Measurements from ENCODE around the gene MED22.
"Not testable (repeated sequence)": the region's sequence is repeated elsewhere in the genome, so short reads cannot be mapped to it uniquely, and the experiment has no call there.

The MED22 gene

DNA sequence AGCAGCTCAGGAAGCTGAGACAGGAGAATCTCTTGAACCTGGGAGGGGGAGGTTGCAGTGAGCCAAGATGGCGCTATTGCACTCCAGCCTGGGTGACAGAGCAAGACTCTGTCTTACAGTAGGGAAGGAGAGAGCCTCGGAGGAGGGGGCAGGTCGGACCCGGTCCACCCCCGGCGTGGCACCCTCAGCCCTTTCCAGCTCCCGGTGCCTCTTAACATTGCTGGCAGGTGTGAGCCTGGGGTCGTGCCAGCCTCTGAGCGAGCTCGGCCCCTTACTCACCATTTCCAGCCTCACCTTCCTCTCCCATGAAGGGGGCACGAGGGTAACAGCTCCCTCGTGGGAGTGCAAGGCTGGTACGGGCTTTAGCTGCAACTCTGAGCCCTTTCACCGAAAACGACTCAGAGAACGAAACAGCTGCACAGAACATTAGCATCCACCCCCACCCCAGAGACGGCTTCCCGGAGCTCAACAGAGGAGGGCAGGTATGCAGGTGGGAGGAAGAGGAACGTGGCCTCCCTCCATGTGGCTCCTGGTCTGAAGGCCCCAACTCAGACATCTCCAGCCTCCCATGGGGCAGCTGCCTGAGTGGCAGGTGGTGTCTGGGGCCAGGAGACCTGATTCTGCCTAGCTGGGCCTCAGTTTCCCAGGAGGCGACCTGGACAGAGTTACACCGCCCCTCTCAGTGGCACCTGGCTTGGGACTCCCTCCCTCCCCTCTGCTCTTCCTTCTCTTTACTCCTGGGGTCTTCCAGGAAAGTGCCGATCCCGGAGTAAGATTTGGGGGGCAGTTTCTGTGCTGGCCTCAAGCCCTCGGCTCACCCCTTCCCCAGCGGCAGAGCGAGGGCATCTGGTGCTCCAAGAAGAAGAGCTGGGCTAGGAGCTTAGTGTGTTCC is 44.4 kb downstream of the MED22 start:
- no peak overlapping the region for H3K4me3 ChIP-seq (ENCODE audit: low read depth in 1 of 5, low read length in 5 of 5)
- H3K36me3 ChIP-seq (ENCODE audit: control insufficient read depth in 5 of 5, insufficient read depth in 5 of 5, low read length in 5 of 5): no peaks in the 10 kb centered on the region
- no peaks in the 10 kb centered on the region for H3K4me1 ChIP-seq (ENCODE audit: control insufficient read depth in 5 of 5, insufficient read depth in 5 of 5, low read length in 5 of 5)
- H3K27me3 ChIP-seq (ENCODE audit: control insufficient read depth in 5 of 5, insufficient read depth in 4 of 5, low read length in 5 of 5): peaks cover 0 to 28% (median 19%) of the 10 kb centered on the region in 5 donors
- H3K9ac ChIP-seq (ENCODE audit: low read length in 5 of 5): no peak overlapping the region
- H3K27ac ChIP-seq (ENCODE audit: low read depth, low read length): no peak overlapping the region
- no peaks in the 10 kb centered on the region for H3K9me3 ChIP-seq (ENCODE audit: control insufficient read depth in 5 of 5, low read length in 5 of 5)

DNA sequence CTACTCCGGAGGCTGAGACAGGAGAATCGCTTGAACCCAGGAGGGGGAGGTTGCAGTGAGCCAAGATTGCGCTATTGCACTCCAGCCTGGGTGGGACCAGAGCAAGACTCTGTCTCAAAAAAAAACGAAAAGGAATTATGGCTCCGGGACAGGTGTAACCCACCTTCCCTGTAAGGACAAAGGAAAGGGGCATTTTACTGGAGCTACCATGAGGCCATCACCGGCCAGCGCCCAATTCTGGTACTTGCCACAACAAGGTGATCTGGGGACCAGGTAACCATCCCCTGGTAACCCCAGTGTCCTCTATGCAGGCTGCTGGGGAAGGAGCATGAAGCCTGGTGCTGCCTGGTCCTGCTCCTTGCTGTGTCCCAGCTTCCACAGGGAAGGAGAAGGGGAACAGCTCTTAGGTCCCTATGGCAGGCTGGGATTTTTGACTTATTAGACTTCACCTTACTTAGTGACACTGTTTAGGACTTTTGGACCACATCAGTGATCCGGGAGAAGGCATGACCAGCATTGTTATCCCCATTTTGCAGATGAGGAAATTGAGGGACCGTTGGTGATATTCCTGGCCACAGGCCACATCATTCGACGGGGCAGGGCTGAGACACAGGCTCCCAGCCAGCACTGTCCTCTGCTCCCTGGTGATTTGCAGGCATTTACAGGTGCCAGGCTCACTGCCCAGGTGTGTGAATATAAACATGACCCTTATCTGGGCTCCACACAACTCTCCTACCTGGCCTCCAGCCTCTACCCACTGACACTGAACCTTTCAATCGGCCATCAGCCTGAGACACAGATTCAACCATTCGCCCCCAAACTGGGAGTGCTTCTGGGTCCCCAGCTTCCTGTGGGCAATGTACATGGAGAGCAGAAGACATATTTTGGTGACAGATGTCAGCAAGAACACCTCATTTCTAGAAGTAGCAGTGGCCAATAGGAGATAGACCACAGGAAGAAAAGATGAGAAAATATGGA is 46.4 kb downstream of the MED22 start:
- Histone ChIP-seq H3K27me3 (ENCODE audit: control insufficient read depth in 5 of 5, insufficient read depth in 4 of 5, low read length in 5 of 5) (peaks cover 0 to 28% (median 13%) of the 10 kb centered on the region in 5 donors), H3K36me3 (ENCODE audit: control insufficient read depth in 5 of 5, insufficient read depth in 5 of 5, low read length in 5 of 5) (no peaks in the 10 kb centered on the region), H3K4me1 (ENCODE audit: control insufficient read depth in 5 of 5, insufficient read depth in 5 of 5, low read length in 5 of 5) (no peaks in the 10 kb centered on the region), H3K4me3 (ENCODE audit: low read depth in 1 of 5, low read length in 5 of 5) (no peak overlapping the region), H3K27ac (ENCODE audit: low read depth, low read length) (no peak overlapping the region), H3K9me3 (ENCODE audit: control insufficient read depth in 5 of 5, low read length in 5 of 5) (no peaks in the 10 kb centered on the region), H3K9ac (ENCODE audit: low read length in 5 of 5) (no peak overlapping the region)

DNA sequence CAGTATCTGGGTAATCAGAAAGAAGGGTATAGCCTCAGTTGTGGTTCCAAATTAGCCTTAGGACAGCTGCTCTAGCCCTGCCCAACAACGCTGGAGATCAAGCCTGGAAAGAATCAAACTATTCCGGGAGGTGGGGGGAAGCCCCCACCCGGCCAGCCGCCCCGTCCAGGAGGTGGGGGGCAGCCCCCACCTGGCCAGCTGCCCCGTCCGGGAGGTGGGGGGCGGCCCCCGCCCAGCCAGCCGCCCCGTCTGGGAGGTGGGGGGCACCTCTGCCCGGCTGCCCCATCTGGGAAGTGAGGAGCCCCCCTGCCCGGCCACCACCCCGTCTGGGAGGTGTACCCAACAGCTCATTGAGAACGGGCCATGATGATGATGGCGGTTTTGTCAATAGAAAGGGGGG is 47.9 kb downstream of the MED22 start:
- not testable (repeated sequence) for H3K27ac ChIP-seq (ENCODE audit: low read depth, low read length); H3K9me3 ChIP-seq (ENCODE audit: control insufficient read depth in 5 of 5, low read length in 5 of 5); H3K4me3 ChIP-seq (ENCODE audit: low read depth in 1 of 5, low read length in 5 of 5); H3K36me3 ChIP-seq (ENCODE audit: control insufficient read depth in 5 of 5, insufficient read depth in 5 of 5, low read length in 5 of 5); H3K9ac ChIP-seq (ENCODE audit: low read length in 5 of 5); H3K4me1 ChIP-seq (ENCODE audit: control insufficient read depth in 5 of 5, insufficient read depth in 5 of 5, low read length in 5 of 5)
- H3K27me3 ChIP-seq (ENCODE audit: control insufficient read depth in 5 of 5, insufficient read depth in 4 of 5, low read length in 5 of 5): peaks cover 0 to 24% (median 12%) of the 10 kb centered on the region in 5 donors

DNA sequence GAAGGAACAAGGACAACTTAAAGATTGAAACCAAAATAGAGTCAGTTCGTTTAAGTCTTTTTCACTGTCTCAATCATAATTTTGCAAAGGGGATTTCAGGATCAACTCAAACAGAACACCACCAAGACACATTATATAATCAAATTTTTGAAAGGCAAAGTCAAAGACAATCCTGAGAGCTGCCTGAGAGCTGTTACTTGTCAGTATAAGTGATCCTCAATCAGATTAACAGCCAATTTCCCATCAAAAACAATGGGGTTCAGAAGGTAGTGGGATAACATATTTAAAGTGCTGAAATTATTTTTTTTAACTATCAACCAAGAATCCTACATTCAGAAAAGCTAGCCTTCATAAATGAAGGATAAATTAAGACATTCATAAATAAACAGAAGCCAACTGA is 53.7 kb downstream of the MED22 start:
- Histone ChIP-seq H3K9ac (ENCODE audit: low read length in 5 of 5) (no peak overlapping the region), H3K27ac (ENCODE audit: low read depth, low read length) (no peak overlapping the region), H3K9me3 (ENCODE audit: control insufficient read depth in 5 of 5, low read length in 5 of 5) (peaks cover 3 to 7% (median 5%) of the 10 kb centered on the region in 5 donors), H3K4me3 (ENCODE audit: low read depth in 1 of 5, low read length in 5 of 5) (no peak overlapping the region), H3K36me3 (ENCODE audit: control insufficient read depth in 5 of 5, insufficient read depth in 5 of 5, low read length in 5 of 5) (no peaks in the 10 kb centered on the region), H3K4me1 (ENCODE audit: control insufficient read depth in 5 of 5, insufficient read depth in 5 of 5, low read length in 5 of 5) (no peaks in the 10 kb centered on the region), H3K27me3 (ENCODE audit: control insufficient read depth in 5 of 5, insufficient read depth in 4 of 5, low read length in 5 of 5) (no peaks in the 10 kb centered on the region)

DNA sequence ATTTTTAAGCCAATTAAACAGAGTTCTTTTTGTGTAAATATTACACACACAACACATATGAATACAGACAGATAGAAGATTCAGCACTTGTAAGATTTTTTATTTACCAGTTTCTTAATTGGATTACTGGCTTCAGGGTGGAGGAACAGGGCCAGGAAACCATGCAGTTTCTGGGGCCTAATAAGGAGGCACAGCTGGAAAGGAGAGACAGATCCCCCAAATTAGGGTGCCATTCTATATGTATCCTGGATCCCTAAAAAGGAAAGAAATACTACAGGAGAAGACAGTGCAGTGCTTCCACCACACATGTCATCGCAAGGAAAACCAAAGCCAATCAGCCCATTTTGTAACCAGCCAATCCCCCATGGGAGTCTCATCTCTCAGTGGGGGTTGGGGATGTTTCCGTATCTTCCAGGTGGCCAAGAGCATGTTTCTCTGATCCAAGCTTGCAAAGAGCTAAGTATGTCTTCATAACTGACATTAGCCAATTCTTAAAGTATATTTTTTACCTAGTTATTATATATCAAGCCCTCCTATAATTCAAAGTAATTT is 57.1 kb downstream of the MED22 start:
- H3K36me3 ChIP-seq (ENCODE audit: control insufficient read depth in 5 of 5, insufficient read depth in 5 of 5, low read length in 5 of 5): no peaks in the 10 kb centered on the region
- H3K9ac ChIP-seq (ENCODE audit: low read length in 5 of 5): no peak overlapping the region

More for the DNA sequence above, 57.1 kb downstream of the MED22 start:
- H3K4me1 ChIP-seq (ENCODE audit: control insufficient read depth in 5 of 5, insufficient read depth in 5 of 5, low read length in 5 of 5): no peaks in the 10 kb centered on the region
- peaks cover 3 to 11% (median 5%) of the 10 kb centered on the region in 5 donors for H3K9me3 ChIP-seq (ENCODE audit: control insufficient read depth in 5 of 5, low read length in 5 of 5)
- H3K27ac ChIP-seq (ENCODE audit: low read depth, low read length): no peak overlapping the region
- no peaks in the 10 kb centered on the region for H3K27me3 ChIP-seq (ENCODE audit: control insufficient read depth in 5 of 5, insufficient read depth in 4 of 5, low read length in 5 of 5)
- H3K4me3 ChIP-seq (ENCODE audit: low read depth in 1 of 5, low read length in 5 of 5): no peak overlapping the region
